ENCODE data around the gene BTNL3. TPM values are rescaled to one million over a fixed set of nuclear protein-coding genes. Genes with fewer than 3 reads are reported as not detected.

BTNL3 gene
- total and polyA plus RNA-seq, 9 of the 15 experiments (the other 6 are each of a cell fraction or from before 2014, with no cell fraction given), result 0.03 to 0.44 (median 0.04) TPM; not detected in 4

DNA sequence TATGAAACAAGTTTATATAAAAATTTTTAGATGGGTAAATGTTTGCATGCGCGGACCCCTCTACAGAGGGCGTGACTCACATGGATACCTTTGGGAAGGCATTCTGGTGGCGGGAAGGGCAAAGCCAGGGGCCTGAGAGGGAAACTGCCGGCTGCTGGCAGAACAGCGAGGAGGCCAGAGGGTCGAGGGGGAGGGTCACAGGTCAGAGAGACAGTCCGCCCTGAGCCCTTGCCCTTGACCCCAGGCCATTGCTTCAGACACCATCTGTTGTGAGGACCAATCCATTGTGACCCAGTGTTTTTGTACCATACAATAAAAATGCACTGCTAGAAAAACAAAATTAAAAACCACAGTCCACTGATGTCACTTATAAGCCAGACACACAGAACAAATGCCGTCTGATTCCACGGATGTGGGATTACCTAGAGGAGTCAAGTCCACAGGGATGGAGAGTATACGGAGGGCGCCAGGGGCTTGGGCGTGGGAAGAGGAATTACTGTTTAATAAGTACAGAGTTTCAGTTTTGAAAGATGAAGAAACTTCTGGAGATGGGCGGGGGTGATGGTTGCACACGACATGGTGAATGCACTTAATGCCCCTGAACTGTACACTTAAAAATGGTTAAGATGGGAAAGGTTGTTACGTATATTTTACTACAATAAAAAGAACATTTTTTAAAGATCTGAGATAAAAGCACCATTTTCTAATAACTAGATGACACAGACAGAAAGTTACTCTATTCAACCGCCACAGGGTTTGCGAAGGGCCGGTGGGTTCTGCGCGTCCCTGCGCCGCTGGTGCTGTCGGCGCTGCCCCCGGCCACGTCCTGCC, 63.4 kb downstream of the BTNL3 start (continued):
- TF ChIP-seq CREB3 (tag; conservative IDR thresholded peaks at IDR 0.05; ENCODE audit: low read depth), result 0 out of 2 replicates have a peak, but pooled peaks have one; percentile 30
- 0 out of 4 replicates have a peak, but pooled peaks of 1 of the 2 experiments have one; percentile 21 for TF ChIP-seq ETV6 (IDR thresholded peaks at IDR 0.05; ENCODE audit: borderline replicate concordance in 1 of 2, low read depth in 2 of 2, low read length in 1 of 2)
- no peak for TF ChIP-seq ETV6 (CRISPR knock-in tag; IDR thresholded peaks at IDR 0.05; ENCODE audit: borderline replicate concordance)
- TF ChIP-seq BCL6 (CRISPR knock-in tag; IDR thresholded peaks at IDR 0.05), result no peak
- TF ChIP-seq ZNF165 (CRISPR knock-in tag; IDR thresholded peaks at IDR 0.05; ENCODE audit: borderline replicate concordance), result no peak

DNA sequence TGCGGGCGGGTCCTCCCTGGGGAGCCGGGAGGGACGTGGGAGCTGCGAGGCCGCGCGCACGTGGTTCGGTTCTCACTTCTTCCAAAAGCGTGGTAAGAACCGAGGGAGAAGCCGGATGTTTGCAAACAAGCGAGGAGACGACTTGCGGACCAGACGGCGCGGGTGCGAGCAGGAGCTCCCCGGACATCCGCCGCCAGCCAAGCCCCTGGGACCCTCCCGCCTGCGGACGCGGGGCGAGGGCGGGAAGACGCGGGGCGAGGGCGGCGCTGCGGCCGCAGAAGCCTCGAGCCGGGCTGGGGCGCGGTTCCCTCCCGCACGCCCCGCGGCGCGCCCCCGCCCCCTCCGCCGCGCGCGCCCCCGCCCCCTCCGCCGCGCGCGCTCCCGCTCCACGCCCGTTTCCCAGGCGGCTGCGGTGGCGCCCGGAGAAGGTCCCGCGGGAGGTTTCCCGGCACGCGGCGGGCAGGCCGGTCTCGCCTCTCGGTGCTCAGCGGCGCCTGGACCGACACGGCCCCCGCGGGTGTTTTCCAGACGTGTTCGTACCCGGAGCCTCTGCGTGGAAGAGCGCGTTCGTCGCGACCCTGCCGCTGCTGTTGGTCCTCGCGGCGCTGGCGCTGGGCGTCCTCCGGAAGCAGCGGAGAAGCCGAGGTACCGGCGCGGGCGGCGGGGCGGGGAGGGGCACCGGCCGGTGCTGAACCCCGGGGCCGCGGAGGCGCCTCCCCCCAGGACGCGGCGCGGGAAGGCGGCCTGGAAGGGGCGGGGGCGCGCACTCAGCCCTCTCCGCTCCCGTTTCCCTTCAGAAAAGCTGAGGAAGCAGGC, 64.2 kb downstream of the BTNL3 start:
- no peaks in the 10 kb centered on the region for H3K9me3 ChIP-seq (replicated peaks; ENCODE audit: control insufficient read depth, insufficient read depth, low read depth, low read length)
- H3K4me1 ChIP-seq (replicated peaks in 1 of 2; ENCODE audit: control insufficient read depth in 2 of 2, insufficient read depth in 2 of 2, low read length in 2 of 2), result peaks cover 38 to 41% of the 10 kb centered on the region in 2 experiments
- peaks cover 23% of the 10 kb centered on the region for H3K36me3 ChIP-seq (ENCODE audit: control insufficient read depth, insufficient read depth, low read length)
- intact Hi-C loops (cut with micrococcal nuclease), result loop anchor here (2.0 to 5.0 kb wide), 2 partner anchors 24 to 271 kb away; no protein-coding TSS in a partner anchor
- H4K20me1 ChIP-seq (replicated peaks; ENCODE audit: control insufficient read depth, insufficient read depth, low read length), result no peaks in the 10 kb centered on the region
- no TSS peak for BruUV-seq (replicated peaks)
- H3K4me3 ChIP-seq, result peak overlapping the region; percentile 84
- WGBS (ENCODE audit: insufficient coverage, low coverage, missing lambda C conversion rate), result 0% methylated on average over 20 of the region's 120 CpGs
- no peak for FAIRE-seq
- peak overlapping the region; percentile 99 for H3K4me2 ChIP-seq (ENCODE audit: insufficient read depth, low read length)
- CTCF ChIA-PET (ENCODE audit: low intra/inter-chr PET ratio), result interaction anchor here (0.7 kb wide), 1 partner anchor 66 kb away, joined by 3 read pairs; no protein-coding TSS in a partner anchor
- H3K9ac ChIP-seq (ENCODE audit: insufficient read depth in 1 of 2, low read depth in 2 of 2, low read length in 2 of 2), result peak overlapping the region; percentile 70 to 97
- H3K27ac ChIP-seq (ENCODE audit: extremely low read depth, low read depth, low read length), result peak overlapping the region; percentile 89
- peak overlapping the region; percentile 95 for H2AFZ ChIP-seq (ENCODE audit: low read depth, low read length)
- H3K9me1 ChIP-seq (ENCODE audit: control insufficient read depth, insufficient read depth, low read length), result no peaks in the 10 kb centered on the region
- peaks cover 58% of the 10 kb centered on the region for H3K79me2 ChIP-seq (ENCODE audit: control insufficient read depth, insufficient read depth, low read length)
- H3K27me3 ChIP-seq (ENCODE audit: control insufficient read depth in 2 of 2, insufficient read depth in 2 of 2, low read length in 2 of 2), result no peaks in the 10 kb centered on the region
- peak; percentile 81 to 94 (median 93) for DNase-seq (ENCODE audit: extremely low read depth in 1 of 4, low spot score in 3 of 4)
- POLR2A ChIA-PET, result interaction anchor here (0.6 to 1.3 kb wide), 5 partner anchors 9 to 243 kb away, joined by 3 to 4 read pairs (median 3); no protein-coding TSS in a partner anchor
- ATAC-seq, result peak; percentile 63
- in situ Hi-C loops (cut with MboI), result no loop called here
- TF ChIP-seq MAFK (IDR thresholded peaks at IDR 0.05; ENCODE audit: low read length), result no peak
- no peak for TF ChIP-seq TFAM (CRISPR knock-in tag; conservative IDR thresholded peaks at IDR 0.05)
- TF ChIP-seq PHB2 (IDR thresholded peaks at IDR 0.05; ENCODE audit: low read depth), result no peak
- TF ChIP-seq RBM14 (IDR thresholded peaks at IDR 0.05; ENCODE audit: borderline replicate concordance, insufficient read depth, low read depth, low read length), result no peak
- no peak for TF ChIP-seq HNRNPH1 (optimal IDR thresholded peaks at IDR 0.05; ENCODE audit: low read depth, low read length)
- TF ChIP-seq RFX5 (IDR thresholded peaks at IDR 0.05; ENCODE audit: low read depth, low read length), result no peak
- peak; percentile 91 for TF ChIP-seq DMBX1 (CRISPR knock-in tag; IDR thresholded peaks at IDR 0.05; ENCODE audit: borderline replicate concordance)
- TF ChIP-seq, protein P1, sequence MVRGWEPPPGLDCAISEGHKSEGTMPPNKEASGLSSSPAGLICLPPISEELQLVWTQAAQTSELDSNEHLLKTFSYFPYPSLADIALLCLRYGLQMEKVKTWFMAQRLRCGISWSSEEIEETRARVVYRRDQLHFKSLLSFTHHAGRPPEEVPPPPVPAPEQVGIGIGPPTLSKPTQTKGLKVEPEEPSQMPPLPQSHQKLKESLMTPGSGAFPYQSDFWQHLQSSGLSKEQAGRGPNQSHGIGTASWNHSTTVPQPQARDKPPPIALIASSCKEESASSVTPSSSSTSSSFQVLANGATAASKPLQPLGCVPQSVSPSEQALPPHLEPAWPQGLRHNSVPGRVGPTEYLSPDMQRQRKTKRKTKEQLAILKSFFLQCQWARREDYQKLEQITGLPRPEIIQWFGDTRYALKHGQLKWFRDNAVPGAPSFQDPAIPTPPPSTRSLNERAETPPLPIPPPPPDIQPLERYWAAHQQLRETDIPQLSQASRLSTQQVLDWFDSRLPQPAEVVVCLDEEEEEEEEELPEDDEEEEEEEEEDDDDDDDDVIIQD (CRISPR knock-in tag; IDR thresholded peaks at IDR 0.05), result 0 out of 2 replicates have a peak, but pooled peaks have one; percentile 15
- TF ChIP-seq ZNF24 (IDR thresholded peaks at IDR 0.05), result no peak
- TF ChIP-seq CBX3 (IDR thresholded peaks at IDR 0.05; ENCODE audit: borderline replicate concordance in 1 of 2, low read length in 2 of 2), result peak in 1 of 2 experiments; percentile 49; a peak in 1 of 3 replicates
